Osteocyte (in vitro differentiated cells): ENCODE data around the gene MMAB. TPM values are rescaled to one million over a fixed set of nuclear protein-coding genes. Genes with fewer than 3 reads are reported as not detected.

ENCODE experiments used
- DNase-seq: peaks from one replicate; pipeline ENCODE4 v3.0.0; 2021; ENCODE audit warnings: mixed read lengths; ENCODE audit not compliant: unreplicated experiment; ENCODE audit errors: extremely low spot score
- H3K27ac Mint-ChIP-seq: one replicate; pipeline ENCODE4 v1.8.0; 2021; ENCODE audit warnings: mild to moderate bottlenecking, mixed read lengths; ENCODE audit not compliant: unreplicated experiment
- H3K27me3 Mint-ChIP-seq: one replicate; pipeline ENCODE4 v1.8.0; 2021; ENCODE audit warnings: mixed read lengths; ENCODE audit not compliant: unreplicated experiment
- H3K36me3 Mint-ChIP-seq: one replicate; pipeline ENCODE4 v1.8.0; 2021; ENCODE audit warnings: mixed read lengths; ENCODE audit not compliant: unreplicated experiment
- H3K4me1 Mint-ChIP-seq: one replicate; pipeline ENCODE4 v1.8.0; 2021; ENCODE audit warnings: mixed read lengths; ENCODE audit not compliant: unreplicated experiment
- H3K4me3 Mint-ChIP-seq: one replicate; pipeline ENCODE4 v1.8.0; 2021; ENCODE audit warnings: mild to moderate bottlenecking, moderate library complexity, mixed read lengths; ENCODE audit not compliant: unreplicated experiment
- H3K9me3 Mint-ChIP-seq: one replicate; pipeline ENCODE4 v1.8.0; 2021; ENCODE audit warnings: mixed read lengths; ENCODE audit not compliant: unreplicated experiment
- total RNA-seq: library from RNA; stranded (reverse); gene quantifications from 2 replicates; pipeline ENCODE4 v1.2.1, GENCODE V29; 2021
- TF ChIP-seq, protein P1 (sequence below): fragments of 200-600 bp; sonication (generic); IDR thresholded peaks from 2 replicates; pipeline ENCODE4 v1.5.0; 2021; ENCODE audit warnings: antibody characterized with exemption, mild to moderate bottlenecking, moderate library complexity

The MMAB gene
- total RNA-seq, 1 donor from 2014 or later = 20.6 TPM

DNA sequence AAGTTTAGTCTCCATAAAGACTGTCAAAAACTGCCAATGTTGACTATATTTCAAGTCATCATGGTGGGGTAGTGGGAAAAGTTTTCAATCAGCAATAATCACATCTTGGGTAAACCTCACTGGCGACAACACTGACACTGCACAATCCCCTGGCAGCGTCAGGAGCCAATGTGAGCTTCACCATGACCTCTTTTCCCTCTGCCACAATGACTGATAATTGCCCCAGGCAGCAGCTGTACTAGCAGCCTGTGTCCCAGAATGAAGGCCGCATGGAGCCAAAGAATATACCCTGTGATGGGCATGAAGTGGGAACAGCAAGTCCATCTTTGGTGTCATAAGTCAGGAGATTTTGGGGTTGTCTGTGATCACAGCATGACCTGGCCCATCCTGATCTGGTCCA lies 5.3 kb downstream of the MMAB start:
- Mint-ChIP-seq H3K36me3 (peaks cover 1% of the 10 kb centered on the region), H3K27me3 (no peaks in the 10 kb centered on the region), H3K27ac (no peak overlapping the region), H3K9me3 (no peaks in the 10 kb centered on the region), H3K4me3 (no peak overlapping the region), H3K4me1 (peaks cover 7% of the 10 kb centered on the region)
- TF ChIP-seq, protein P1, sequence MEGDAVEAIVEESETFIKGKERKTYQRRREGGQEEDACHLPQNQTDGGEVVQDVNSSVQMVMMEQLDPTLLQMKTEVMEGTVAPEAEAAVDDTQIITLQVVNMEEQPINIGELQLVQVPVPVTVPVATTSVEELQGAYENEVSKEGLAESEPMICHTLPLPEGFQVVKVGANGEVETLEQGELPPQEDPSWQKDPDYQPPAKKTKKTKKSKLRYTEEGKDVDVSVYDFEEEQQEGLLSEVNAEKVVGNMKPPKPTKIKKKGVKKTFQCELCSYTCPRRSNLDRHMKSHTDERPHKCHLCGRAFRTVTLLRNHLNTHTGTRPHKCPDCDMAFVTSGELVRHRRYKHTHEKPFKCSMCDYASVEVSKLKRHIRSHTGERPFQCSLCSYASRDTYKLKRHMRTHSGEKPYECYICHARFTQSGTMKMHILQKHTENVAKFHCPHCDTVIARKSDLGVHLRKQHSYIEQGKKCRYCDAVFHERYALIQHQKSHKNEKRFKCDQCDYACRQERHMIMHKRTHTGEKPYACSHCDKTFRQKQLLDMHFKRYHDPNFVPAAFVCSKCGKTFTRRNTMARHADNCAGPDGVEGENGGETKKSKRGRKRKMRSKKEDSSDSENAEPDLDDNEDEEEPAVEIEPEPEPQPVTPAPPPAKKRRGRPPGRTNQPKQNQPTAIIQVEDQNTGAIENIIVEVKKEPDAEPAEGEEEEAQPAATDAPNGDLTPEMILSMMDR = no peak
- no peak for DNase-seq

DNA sequence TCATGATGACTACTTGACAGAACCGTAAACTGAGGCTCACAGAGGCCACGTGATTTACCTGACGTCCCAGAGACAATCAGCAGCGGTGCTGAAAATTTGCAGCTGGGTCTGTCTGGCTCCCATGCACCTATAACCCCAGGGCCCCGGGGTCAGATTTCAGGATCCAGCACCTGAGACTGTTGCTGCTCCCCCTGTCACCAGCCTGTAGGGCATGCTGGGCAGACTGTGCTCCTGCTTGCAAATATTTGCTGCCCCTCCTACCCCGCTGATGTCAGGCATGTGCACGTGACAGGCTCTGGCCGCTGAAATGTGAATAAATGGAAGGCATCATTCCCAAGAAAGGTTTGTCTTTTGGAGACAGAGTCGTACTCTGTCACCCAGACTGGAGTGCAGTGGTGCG lies 6.0 kb downstream of the MMAB start:
- Mint-ChIP-seq H3K27me3 (no peaks in the 10 kb centered on the region), H3K27ac (no peak overlapping the region), H3K4me1 (no peaks in the 10 kb centered on the region), H3K9me3 (no peaks in the 10 kb centered on the region), H3K36me3 (peaks cover 4% of the 10 kb centered on the region), H3K4me3 (no peak overlapping the region)
- DNase-seq = no peak
- TF ChIP-seq, protein P1 = no peak

DNA sequence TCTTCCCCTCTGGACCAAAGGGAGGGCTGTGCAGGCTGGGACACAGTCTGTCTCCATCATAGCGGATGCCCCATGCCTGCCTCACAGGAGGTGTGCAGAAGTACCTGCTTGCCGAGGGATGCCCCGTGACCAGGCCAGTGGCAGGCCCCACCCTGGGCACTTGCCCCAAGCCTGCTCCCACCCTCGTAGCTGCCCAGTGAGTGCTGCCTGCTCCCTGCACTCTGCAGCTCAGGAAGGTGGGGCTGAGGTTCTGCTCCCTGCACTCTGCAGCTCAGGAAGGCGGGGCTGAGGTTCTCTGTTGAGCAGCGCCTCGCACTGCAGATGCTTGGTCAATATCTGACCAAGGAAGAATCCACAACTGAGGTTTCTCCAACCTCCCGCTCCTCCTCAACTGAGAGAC lies 6.9 kb downstream of the MMAB start:
- no peak for DNase-seq
- Mint-ChIP-seq H3K4me1 (no peaks in the 10 kb centered on the region), H3K9me3 (no peaks in the 10 kb centered on the region), H3K27ac (no peak overlapping the region), H3K4me3 (no peak overlapping the region), H3K27me3 (no peaks in the 10 kb centered on the region), H3K36me3 (peaks cover 8% of the 10 kb centered on the region)
- TF ChIP-seq, protein P1 = no peak

DNA sequence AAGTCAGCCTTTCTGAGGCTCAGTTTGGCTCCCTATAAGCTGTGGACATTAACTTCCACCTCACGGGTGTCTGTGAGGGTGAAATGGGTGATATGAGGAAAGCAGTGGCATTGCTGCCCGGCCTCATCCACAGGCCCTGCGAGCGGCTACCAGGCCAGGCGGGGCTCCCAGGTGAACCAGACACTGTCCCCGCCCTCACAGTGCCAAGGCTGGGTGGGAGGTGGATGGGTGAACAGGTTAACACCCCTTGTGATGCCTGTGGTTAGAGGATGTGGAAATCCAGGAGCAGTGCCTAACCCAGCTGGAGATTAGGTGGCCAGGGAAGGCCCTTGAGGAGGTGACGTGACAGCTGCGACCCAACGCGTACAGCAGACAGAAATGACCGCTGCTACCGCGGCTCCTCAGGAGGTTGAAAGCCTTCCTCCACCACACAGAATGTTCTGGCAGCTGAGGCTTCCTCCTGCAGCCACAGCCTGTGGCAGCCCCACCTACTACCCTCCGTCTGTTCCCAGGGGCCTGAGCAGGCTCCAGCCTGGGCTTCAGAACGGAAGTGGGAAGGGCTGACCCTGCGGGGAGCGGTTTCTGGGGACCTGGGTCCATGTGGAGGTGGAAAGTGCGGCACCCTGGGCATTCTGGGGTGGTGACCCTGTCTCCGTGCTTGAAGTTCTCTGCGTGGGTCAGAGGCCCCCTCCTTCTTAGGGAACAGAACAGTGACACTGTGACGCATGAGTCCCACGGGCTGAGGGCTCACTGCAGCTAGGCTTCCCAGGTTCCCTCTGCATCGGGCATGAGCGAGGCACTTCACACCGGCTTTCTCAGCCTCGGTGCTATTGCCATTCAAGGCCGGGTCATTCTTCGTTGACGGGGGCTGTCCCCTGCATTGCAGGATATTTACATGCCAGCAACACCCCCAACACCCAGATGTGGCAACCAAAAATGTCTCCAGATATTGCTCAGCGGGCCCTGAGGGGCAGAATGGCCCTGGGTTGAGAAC lies 9.7 kb downstream of the MMAB start:
- Mint-ChIP-seq H3K9me3 (no peaks in the 10 kb centered on the region), H3K4me1 (no peaks in the 10 kb centered on the region), H3K27ac (no peak overlapping the region), H3K4me3 (no peak overlapping the region), H3K36me3 (peaks cover 6% of the 10 kb centered on the region), H3K27me3 (no peaks in the 10 kb centered on the region)
- TF ChIP-seq, protein P1 = no peak
- no peak for DNase-seq

DNA sequence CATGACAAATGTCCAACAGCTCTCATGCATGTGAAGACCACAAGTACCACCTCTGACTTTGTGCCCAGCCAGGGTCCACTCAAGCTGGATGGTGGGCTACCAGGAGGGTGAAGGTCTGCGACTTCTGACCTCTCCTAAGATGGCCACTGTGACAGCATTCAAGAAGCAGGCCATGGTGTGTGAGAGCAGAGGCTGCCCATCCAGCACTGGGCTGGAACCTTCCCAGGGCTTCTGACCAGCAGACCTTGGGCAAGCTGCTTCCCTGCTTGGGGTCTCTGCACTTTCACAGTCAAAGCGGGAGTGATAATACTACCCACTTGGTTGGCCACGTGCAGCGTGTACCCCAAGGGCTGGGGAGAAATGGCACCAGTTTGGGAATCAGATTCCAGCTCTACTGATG lies 10.4 kb downstream of the MMAB start:
- H3K27me3 Mint-ChIP-seq = no peaks in the 10 kb centered on the region
- H3K4me3 Mint-ChIP-seq = no peak overlapping the region
- H3K27ac Mint-ChIP-seq = no peak overlapping the region
- H3K36me3 Mint-ChIP-seq = peaks cover 6% of the 10 kb centered on the region
- H3K9me3 Mint-ChIP-seq = no peaks in the 10 kb centered on the region
- no peaks in the 10 kb centered on the region for H3K4me1 Mint-ChIP-seq
- no peak for DNase-seq
- TF ChIP-seq, protein P1 = no peak
